ENCODE data around the gene SLC1A4.

The SLC1A4 gene

GRCh38 chr2:65020943-65021528 lies 31.8 kb downstream of the SLC1A4 start:
- DNase-seq: no peak
- Mint-ChIP-seq H3K27ac (no peak overlapping the region), H3K27me3 (ENCODE audit: low read depth, poor library complexity) (no peaks in the 10 kb centered on the region), H3K4me3 (no peak overlapping the region), H3K4me1 (peaks cover 4% of the 10 kb centered on the region), H3K9me3 (no peaks in the 10 kb centered on the region), H3K36me3 (ENCODE audit: low read depth) (peaks cover 14% of the 10 kb centered on the region)
- TF ChIP-seq CTCF (IDR thresholded peaks at IDR 0.05): no peak

DNA sequence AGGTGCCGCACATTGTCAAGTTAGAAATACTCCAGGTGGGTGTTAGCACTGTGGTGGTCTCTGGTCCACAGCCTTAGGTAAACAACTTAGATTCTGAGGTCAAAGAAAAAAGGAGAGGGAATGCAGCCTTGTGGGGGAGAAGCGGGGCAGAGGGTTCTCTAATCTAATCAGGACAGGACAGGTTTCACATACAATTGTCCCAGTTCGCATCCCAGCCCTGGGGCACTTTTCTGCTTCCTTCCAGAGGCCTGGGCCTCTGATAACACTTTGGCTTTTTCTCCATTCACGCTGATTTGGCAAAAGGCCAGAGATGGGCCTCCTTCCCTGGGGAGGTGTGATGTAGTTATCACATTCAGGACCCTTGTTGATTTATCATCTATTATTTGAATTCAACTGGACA lies 32.5 kb downstream of the SLC1A4 start:
- no peaks in the 10 kb centered on the region for H3K27me3 Mint-ChIP-seq (ENCODE audit: low read depth, poor library complexity)
- H3K4me3 Mint-ChIP-seq: no peak overlapping the region
- H3K4me1 Mint-ChIP-seq: peaks cover 2% of the 10 kb centered on the region
- DNase-seq: no peak
- TF ChIP-seq CTCF (IDR thresholded peaks at IDR 0.05): no peak
- H3K36me3 Mint-ChIP-seq (ENCODE audit: low read depth): peaks cover 14% of the 10 kb centered on the region
- H3K9me3 Mint-ChIP-seq: no peaks in the 10 kb centered on the region
- H3K27ac Mint-ChIP-seq: no peak overlapping the region

DNA sequence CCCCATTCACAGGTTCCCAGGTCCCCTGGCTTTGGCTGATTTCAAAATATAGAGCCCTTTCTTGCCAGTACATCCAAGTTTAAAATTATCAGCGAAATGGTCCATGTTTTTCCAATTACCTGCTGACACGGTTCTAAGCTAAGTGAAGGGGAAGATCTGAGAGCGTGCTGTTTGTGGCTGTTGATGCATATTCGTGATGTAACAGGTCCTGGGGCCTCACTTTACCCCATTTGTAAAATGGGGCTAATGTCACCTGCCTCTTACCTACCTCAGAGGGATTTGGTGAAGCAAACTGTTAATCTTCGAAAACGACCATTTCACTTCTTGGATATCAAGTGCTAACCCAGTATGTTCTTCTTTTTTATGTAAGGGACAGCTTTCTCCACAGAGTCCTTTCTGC lies 33.0 kb downstream of the SLC1A4 start:
- Mint-ChIP-seq H3K36me3 (ENCODE audit: low read depth) (peaks cover 14% of the 10 kb centered on the region), H3K4me1 (no peaks in the 10 kb centered on the region)
- TF ChIP-seq CTCF (IDR thresholded peaks at IDR 0.05): no peak

DNA sequence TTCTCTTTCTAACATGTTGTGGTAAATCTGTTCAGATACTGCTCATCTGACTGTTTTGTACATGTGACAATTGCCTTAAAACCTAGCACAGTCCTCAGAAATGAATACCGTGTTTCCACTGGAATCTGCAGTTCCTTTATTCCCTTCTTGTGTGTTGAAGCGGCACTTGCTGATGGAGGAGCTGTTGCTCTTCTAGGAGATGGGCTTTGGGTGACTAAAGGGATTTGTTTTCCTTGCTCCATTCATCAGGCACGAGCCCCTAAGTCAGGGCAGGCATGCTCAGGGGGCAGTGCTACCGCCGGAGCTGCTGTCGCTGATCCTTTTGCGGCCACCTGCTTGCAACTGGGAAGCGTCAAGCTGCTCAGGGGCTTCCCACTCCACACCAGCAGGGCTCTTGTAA lies 34.5 kb downstream of the SLC1A4 start:
- no peak for DNase-seq
- Mint-ChIP-seq H3K4me1 (no peaks in the 10 kb centered on the region), H3K27ac (no peak overlapping the region), H3K36me3 (ENCODE audit: low read depth) (peaks cover under 1% of the 10 kb centered on the region), H3K27me3 (ENCODE audit: low read depth, poor library complexity) (no peaks in the 10 kb centered on the region), H3K4me3 (no peak overlapping the region), H3K9me3 (no peaks in the 10 kb centered on the region)
- no peak for TF ChIP-seq CTCF (IDR thresholded peaks at IDR 0.05)

More for the DNA sequence above, 33.0 kb downstream of the SLC1A4 start:
- H3K9me3 Mint-ChIP-seq: no peaks in the 10 kb centered on the region
- no peak for DNase-seq
- no peak overlapping the region for H3K27ac Mint-ChIP-seq
- H3K27me3 Mint-ChIP-seq (ENCODE audit: low read depth, poor library complexity): no peaks in the 10 kb centered on the region
- no peak overlapping the region for H3K4me3 Mint-ChIP-seq

GRCh38 chr2:65024149-65024829 lies 35.1 kb downstream of the SLC1A4 start:
- no peak for DNase-seq
- Mint-ChIP-seq H3K9me3 (no peaks in the 10 kb centered on the region), H3K27ac (no peak overlapping the region), H3K36me3 (ENCODE audit: low read depth) (no peaks in the 10 kb centered on the region), H3K4me3 (no peak overlapping the region), H3K4me1 (no peaks in the 10 kb centered on the region), H3K27me3 (ENCODE audit: low read depth, poor library complexity) (no peaks in the 10 kb centered on the region)
- TF ChIP-seq CTCF (IDR thresholded peaks at IDR 0.05): no peak

Measured in nephron progenitor cell (in vitro differentiated cells).